Measurements from ENCODE around the gene NOD2. TPM values are rescaled to one million over a fixed set of nuclear protein-coding genes. Genes with fewer than 3 reads are reported as not detected.

Gene NOD2
- total and polyA plus RNA-seq, 2 of the 13 experiments (the other 11 are each of a cell fraction or from before 2014, with no cell fraction given) = 0.27 to 0.81 TPM

- TF ChIP-seq KDM5B (CRISPR knock-in tag; IDR thresholded peaks at IDR 0.05; ENCODE audit: borderline replicate concordance) = no peak; the same call in 1 of the 2 replicates
- no peak for TF ChIP-seq CSRNP1 (CRISPR knock-in tag; IDR thresholded peaks at IDR 0.05)
- TF ChIP-seq MED1 (CRISPR knock-in tag; IDR thresholded peaks at IDR 0.05) = peak; percentile 65
- TF ChIP-seq HNRNPLL (IDR thresholded peaks at IDR 0.05; ENCODE audit: low read depth, low read length, poor library complexity, severe bottlenecking) = peak; percentile 84
- peak; percentile 89 for TF ChIP-seq MEIS2 (CRISPR knock-in tag; IDR thresholded peaks at IDR 0.05)
- TF ChIP-seq ZNF318 (CRISPR knock-in tag; IDR thresholded peaks at IDR 0.05) = no peak
- TF ChIP-seq USF2 (IDR thresholded peaks at IDR 0.05; ENCODE audit: low read depth, low read length) = no peak
- TF ChIP-seq USF2 (CRISPR knock-in tag; IDR thresholded peaks at IDR 0.05; ENCODE audit: borderline replicate concordance) = no peak
- TF ChIP-seq ZNF691 (CRISPR knock-in tag; IDR thresholded peaks at IDR 0.05; ENCODE audit: borderline replicate concordance, low read depth) = no peak
- TF ChIP-seq ZNF333 (CRISPR knock-in tag; IDR thresholded peaks at IDR 0.05; ENCODE audit: borderline replicate concordance) = no peak
- TF ChIP-seq PBX2 (CRISPR knock-in tag; IDR thresholded peaks at IDR 0.05) = no peak
- TF ChIP-seq NPAS2 (CRISPR knock-in tag; IDR thresholded peaks at IDR 0.05; ENCODE audit: borderline replicate concordance) = no peak
- TF ChIP-seq MTA3 (CRISPR knock-in tag; IDR thresholded peaks at IDR 0.05) = no peak
- TF ChIP-seq MBD4 (IDR thresholded peaks at IDR 0.05; ENCODE audit: borderline replicate concordance, low read length) = no peak
These were observed 48.6 kb downstream of the NOD2 start, which contains the start of gene CYLD (continued) for GRCh38 chr16:50741781-50742575.

All from HepG2 (cell line).